Activated CD4-positive, alpha-beta memory T cell treated with anti-CD3 and anti-CD28 coated beads, Interleukin-2, amount 10 ng/mL, durations not matched to agents 7 days and 5 days (primary cell): ENCODE data around the gene ACAT2. TPM values are rescaled to one million over a fixed set of nuclear protein-coding genes. Genes with fewer than 3 reads are reported as not detected.
A peak's percentile ranks its signal among the peaks of the same experiment; 100 is the strongest.
"Not testable (repeated sequence)": the region's sequence is repeated elsewhere in the genome, so short reads cannot be mapped to it uniquely, and the experiment has no call there.

Source experiments
- CTCF ChIA-PET: fragments of 350-600 bp; sonication (Branson Sonifier 250); formaldehyde crosslinking; loops from one replicate; lab custom pipeline; 2021; ENCODE audit warnings: antibody characterized with exemption, inconsistent platforms; lab: Charles Lee
- POLR2A ChIA-PET: fragments of 350-600 bp; sonication (Branson Sonifier 250); formaldehyde crosslinking; loops from one replicate; lab custom pipeline; 2021; ENCODE audit warnings: antibody characterized with exemption; lab: Charles Lee
- DNase-seq: peaks from one replicate; pipeline ENCODE4 v3.0.0-alpha.2; 2020
- H3K27ac Mint-ChIP-seq: one replicate; pipeline ENCODE4 v1.8.0; 2021; ENCODE audit warnings: mild to moderate bottlenecking, mixed read lengths
- H3K27me3 Mint-ChIP-seq: one replicate; pipeline ENCODE4 v1.8.0; 2021; ENCODE audit warnings: mixed read lengths
- H3K36me3 Mint-ChIP-seq: one replicate; pipeline ENCODE4 v1.8.0; 2021; ENCODE audit warnings: low read depth, mixed read lengths
- H3K4me1 Mint-ChIP-seq: one replicate; pipeline ENCODE4 v1.8.0; 2021; ENCODE audit warnings: mixed read lengths
- H3K4me3 Mint-ChIP-seq: one replicate; pipeline ENCODE4 v1.8.0; 2021; ENCODE audit warnings: mild to moderate bottlenecking, mixed read lengths
- H3K9me3 Mint-ChIP-seq: one replicate; pipeline ENCODE4 v1.8.0; 2021; ENCODE audit warnings: mixed read lengths
- total RNA-seq, 2 experiments: library from RNA; stranded (reverse); gene quantifications; one replicate each; pipeline ENCODE4 v1.2.3, GENCODE V29; 2021

Gene ACAT2
- total RNA-seq, 2 experiments from 2014 or later = 98.0 to 109 TPM

GRCh38 chr6:159723259-159723658 lies 38.6 kb upstream of the ACAT2 start:
- ChIA-PET POLR2A (interaction anchor here (1.0 to 11.5 kb wide), 3 partner anchors 9 to 49 kb away, joined by 3 to 186 read pairs (median 4); partner anchors contain the start of gene SOD2), CTCF (interaction anchor here (1.0 to 1.1 kb wide), 2 partner anchors 22 to 68 kb away, joined by 4 to 5 read pairs; no protein-coding TSS in a partner anchor)
- Mint-ChIP-seq H3K27ac (no peak overlapping the region), H3K27me3 (no peaks in the 10 kb centered on the region), H3K4me3 (no peak overlapping the region), H3K9me3 (peaks cover 11% of the 10 kb centered on the region), H3K4me1 (peaks cover 30% of the 10 kb centered on the region), H3K36me3 (peaks cover 25% of the 10 kb centered on the region)
- DNase-seq = no peak

GRCh38 chr6:159724778-159725177 lies 37.1 kb upstream of the ACAT2 start:
- ChIA-PET CTCF (interaction anchor here (1.1 to 1.2 kb wide), 2 partner anchors 33 to 36 kb away, joined by 3 to 5 read pairs; no protein-coding TSS in a partner anchor), POLR2A (interaction anchor here (7.3 to 11.5 kb wide), 2 partner anchors 31 to 64 kb away, joined by 186 to 195 read pairs; partner anchors contain the start of genes MRPL18, SOD2 and TCP1)
- peaks cover 40% of the 10 kb centered on the region for H3K4me1 Mint-ChIP-seq
- H3K36me3 Mint-ChIP-seq = peaks cover 40% of the 10 kb centered on the region
- H3K9me3 Mint-ChIP-seq = peaks cover 11% of the 10 kb centered on the region
- no peak overlapping the region for H3K4me3 Mint-ChIP-seq
- H3K27ac Mint-ChIP-seq = no peak overlapping the region
- no peaks in the 10 kb centered on the region for H3K27me3 Mint-ChIP-seq
- DNase-seq = no peak

DNA sequence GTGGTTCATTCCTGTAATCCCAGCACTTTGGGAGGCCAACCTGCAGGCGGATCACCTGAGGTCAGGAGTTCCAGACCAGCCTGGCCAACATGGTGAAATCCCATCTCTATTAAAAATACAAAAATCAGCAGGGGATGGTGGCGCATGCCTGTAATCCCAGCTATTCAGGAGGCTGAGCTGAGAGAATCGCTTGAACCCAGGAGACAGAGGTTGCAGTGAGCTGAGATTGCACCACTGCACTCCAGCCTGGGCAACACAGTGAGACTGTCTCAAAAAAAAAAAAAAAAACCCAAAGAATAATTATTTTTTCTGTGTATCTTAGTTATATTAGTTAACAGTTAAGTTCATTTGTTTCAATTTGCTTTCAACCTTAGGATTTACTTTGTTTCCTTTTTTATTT lies 36.6 kb upstream of the ACAT2 start:
- not testable (repeated sequence) for DNase-seq, H3K4me3 Mint-ChIP-seq, H3K27ac Mint-ChIP-seq, H3K27me3 Mint-ChIP-seq
- POLR2A ChIA-PET = interaction anchor here (1.6 to 11.5 kb wide), 3 partner anchors 32 to 64 kb away, joined by 4 to 195 read pairs (median 186); partner anchors contain the start of genes MRPL18, SOD2 and TCP1
- peaks cover 44% of the 10 kb centered on the region for H3K4me1 Mint-ChIP-seq
- peaks cover 11% of the 10 kb centered on the region for H3K9me3 Mint-ChIP-seq
- peaks cover 43% of the 10 kb centered on the region for H3K36me3 Mint-ChIP-seq
- CTCF ChIA-PET = interaction anchor here (1.1 to 1.2 kb wide), 2 partner anchors 34 to 37 kb away, joined by 3 to 5 read pairs; no protein-coding TSS in a partner anchor

DNA sequence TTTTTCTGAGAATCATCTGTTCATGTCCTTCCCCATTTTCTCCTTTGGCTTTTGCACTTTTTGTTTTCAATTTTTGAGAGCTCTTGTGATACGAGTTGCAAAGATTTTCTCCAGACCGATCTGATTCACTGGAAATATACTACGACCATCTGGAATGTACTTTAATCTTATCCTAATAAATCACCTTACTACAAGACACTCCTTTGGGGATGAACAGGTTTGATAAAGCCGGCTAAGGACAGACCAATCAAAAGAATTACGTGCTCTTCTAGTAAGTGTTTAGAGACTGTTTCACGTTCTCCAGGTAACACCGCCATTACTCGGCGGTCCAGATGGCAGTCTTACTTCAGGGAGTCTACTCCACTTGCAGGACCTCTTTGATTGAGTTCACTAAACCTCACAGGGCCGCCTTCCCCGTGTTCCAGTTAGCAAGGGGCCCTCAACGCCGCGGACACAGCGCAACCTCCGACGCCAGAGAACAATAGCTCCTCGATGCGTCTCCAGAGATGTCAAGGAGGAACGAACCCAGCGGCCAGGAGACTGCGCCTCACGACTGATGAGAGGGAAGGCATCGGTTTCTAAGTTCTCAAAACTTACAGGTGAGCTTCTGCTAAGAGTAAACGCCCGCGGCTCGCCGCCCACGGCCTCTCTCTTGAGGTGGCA lies 35.5 kb upstream of the ACAT2 start:
- Mint-ChIP-seq H3K4me1 (peaks cover 54% of the 10 kb centered on the region), H3K4me3 (peak overlapping the region; percentile 96), H3K27ac (peak overlapping the region; percentile 96), H3K27me3 (no peaks in the 10 kb centered on the region), H3K36me3 (peaks cover 54% of the 10 kb centered on the region), H3K9me3 (peaks cover 11% of the 10 kb centered on the region)
- no peak for DNase-seq
- POLR2A ChIA-PET = interaction anchor here (0.7 to 11.5 kb wide), 32 partner anchors 10 to 683 kb away, joined by 3 to 195 read pairs (median 5); partner anchors contain the start of genes ACAT2, MRPL18, SOD2 and TAGAP
- CTCF ChIA-PET = interaction anchor here (0.9 to 3.8 kb wide), 8 partner anchors 8 to 622 kb away, joined by 3 to 22 read pairs (median 4); partner anchors contain the start of genes ACAT2, MRPL18, SOD2 and TCP1

- ChIA-PET POLR2A (interaction anchor here (0.6 to 11.5 kb wide), 34 partner anchors 10 to 858 kb away, joined by 3 to 195 read pairs (median 4); partner anchors contain the start of genes ACAT2, MRPL18, SOD2 and TAGAP), CTCF (interaction anchor here (0.7 to 3.8 kb wide), 9 partner anchors 9 to 623 kb away, joined by 3 to 22 read pairs (median 3); partner anchors contain the start of genes ACAT2, MRPL18, SOD2 and TCP1)
- peaks cover 56% of the 10 kb centered on the region for H3K36me3 Mint-ChIP-seq
- peaks cover 11% of the 10 kb centered on the region for H3K9me3 Mint-ChIP-seq
- peak; percentile 97 for DNase-seq
- peak within 1 kb of the TSS; percentile 96 for H3K4me3 Mint-ChIP-seq
- peak within 1 kb of the TSS; percentile 96 for H3K27ac Mint-ChIP-seq
- peaks cover 61% of the 10 kb centered on the region for H3K4me1 Mint-ChIP-seq
- no peaks in the 10 kb centered on the region for H3K27me3 Mint-ChIP-seq
These were observed 34.7 kb upstream of the ACAT2 start, which contains the start of gene WTAP for GRCh38 chr6:159726918-159727716. Gene WTAP (plus strand): TSS chr6:159727506. CDS start chr6:159736266, 8,760 bp downstream.

DNA sequence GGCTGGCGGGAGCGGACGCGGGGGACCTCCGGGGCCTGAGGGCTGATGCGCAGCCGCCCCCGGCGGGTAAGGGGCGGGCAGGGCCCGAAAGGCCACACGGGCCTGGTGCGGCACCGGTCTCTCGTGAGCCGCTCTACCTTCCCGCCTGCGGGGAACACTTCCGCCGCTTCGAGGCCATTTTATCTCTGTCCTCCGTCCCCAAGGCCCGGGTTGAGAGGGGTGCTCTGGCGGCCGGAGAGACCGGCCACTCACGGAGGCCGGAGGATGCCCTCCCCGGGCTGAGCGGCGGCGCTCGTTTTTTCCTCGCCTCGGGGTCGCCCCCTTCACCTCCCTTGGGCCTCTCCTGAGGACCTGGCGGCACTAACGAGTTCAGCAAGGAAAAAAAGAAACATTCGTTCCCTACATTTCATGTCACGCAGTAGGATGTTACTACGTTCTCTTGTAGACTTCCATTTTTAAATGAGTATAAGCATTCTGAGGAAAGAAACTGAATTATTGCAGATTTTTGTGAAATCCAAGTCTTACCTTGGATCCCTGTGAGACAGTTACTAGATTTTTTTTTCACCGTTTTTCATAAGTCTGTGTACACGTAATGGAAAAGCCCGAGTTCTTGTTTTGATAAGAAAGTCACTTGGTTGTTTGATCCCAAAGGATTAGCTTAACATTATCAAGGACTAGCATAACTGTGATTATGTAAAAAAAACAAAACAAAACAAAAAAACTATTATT lies 34.0 kb upstream of the ACAT2 start:
- POLR2A ChIA-PET = interaction anchor here (0.7 to 11.5 kb wide), 18 partner anchors 9 to 858 kb away, joined by 3 to 195 read pairs (median 4); partner anchors contain the start of genes ACAT2, MRPL18, SOD2 and TAGAP
- DNase-seq = peak; percentile 67
- peaks cover 63% of the 10 kb centered on the region for H3K4me1 Mint-ChIP-seq
- peak overlapping the region; percentile 88 for H3K27ac Mint-ChIP-seq
- H3K27me3 Mint-ChIP-seq = no peaks in the 10 kb centered on the region
- peaks cover 5% of the 10 kb centered on the region for H3K9me3 Mint-ChIP-seq
- peak overlapping the region; percentile 86 for H3K4me3 Mint-ChIP-seq
- H3K36me3 Mint-ChIP-seq = peaks cover 52% of the 10 kb centered on the region
- CTCF ChIA-PET = interaction anchor here (0.6 to 3.8 kb wide), 4 partner anchors 33 to 251 kb away, joined by 3 to 22 read pairs (median 8); partner anchors contain the start of genes MRPL18, SOD2 and TCP1

DNA sequence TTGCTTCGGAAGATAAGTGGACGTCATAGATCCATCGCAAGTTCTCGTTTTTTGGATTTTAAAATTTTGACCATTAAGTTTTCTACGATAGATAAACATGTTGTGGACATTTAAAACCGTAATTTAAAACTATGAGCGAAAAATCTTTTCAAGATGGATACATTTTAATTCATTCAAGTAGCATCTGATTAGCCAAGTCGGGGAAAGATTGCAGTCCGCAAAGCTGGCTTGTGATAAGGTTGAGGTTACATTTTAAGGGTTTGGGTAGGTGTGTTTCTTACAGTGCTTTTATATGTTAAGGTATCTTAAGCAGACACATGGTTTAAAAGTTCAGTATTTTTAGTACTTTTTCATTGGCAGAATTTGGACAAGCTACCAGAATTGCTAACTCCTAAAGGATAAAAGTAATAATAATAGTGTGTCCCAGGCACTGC lies 33.3 kb upstream of the ACAT2 start:
- peaks cover 60% of the 10 kb centered on the region for H3K4me1 Mint-ChIP-seq
- ChIA-PET CTCF (interaction anchor here (0.6 to 3.8 kb wide), 5 partner anchors 32 to 734 kb away, joined by 3 to 22 read pairs (median 3); partner anchors contain the start of genes MRPL18, SOD2 and TCP1), POLR2A (interaction anchor here (0.7 to 11.5 kb wide), 15 partner anchors 9 to 684 kb away, joined by 3 to 195 read pairs (median 4); partner anchors contain the start of genes ACAT2, MRPL18, SOD2 and TAGAP)

GRCh38 chr6:159729598-159730331 lies 32.1 kb upstream of the ACAT2 start:
- peaks cover 60% of the 10 kb centered on the region for H3K4me1 Mint-ChIP-seq
- peak; percentile 23 for DNase-seq
- POLR2A ChIA-PET = interaction anchor here (0.9 to 11.5 kb wide), 8 partner anchors 8 to 59 kb away, joined by 3 to 195 read pairs (median 8); partner anchors contain the start of genes ACAT2, MRPL18, SOD2 and TCP1
- H3K4me3 Mint-ChIP-seq = peak overlapping the region; percentile 86
- H3K27me3 Mint-ChIP-seq = no peaks in the 10 kb centered on the region
- CTCF ChIA-PET = interaction anchor here (1.0 to 3.8 kb wide), 4 partner anchors 9 to 732 kb away, joined by 3 to 22 read pairs (median 8); partner anchors contain the start of genes MRPL18, SOD2 and TCP1
- no peaks in the 10 kb centered on the region for H3K9me3 Mint-ChIP-seq
- H3K27ac Mint-ChIP-seq = no peak overlapping the region
- peaks cover 43% of the 10 kb centered on the region for H3K36me3 Mint-ChIP-seq

More for the DNA sequence above, 33.3 kb upstream of the ACAT2 start:
- Mint-ChIP-seq H3K27ac (peak overlapping the region; percentile 88), H3K27me3 (no peaks in the 10 kb centered on the region), H3K9me3 (no peaks in the 10 kb centered on the region), H3K36me3 (peaks cover 46% of the 10 kb centered on the region), H3K4me3 (peak overlapping the region; percentile 86)
- no peak for DNase-seq

DNA sequence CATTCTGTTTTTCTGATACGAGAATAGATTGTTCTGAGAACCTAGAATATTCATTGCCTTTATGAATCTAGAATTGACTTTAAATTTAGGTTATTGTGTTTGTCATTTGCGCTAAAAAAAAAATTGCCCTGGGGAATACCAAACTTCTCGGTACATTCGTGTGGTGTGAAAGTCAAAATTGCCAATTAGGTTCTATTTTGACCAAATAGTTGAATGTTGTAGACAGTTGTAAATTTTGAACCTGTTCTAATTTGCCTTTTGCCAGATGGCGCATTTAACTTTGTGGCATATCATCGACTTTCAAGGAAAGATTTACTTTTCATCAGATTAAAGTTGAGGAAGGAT lies 31.5 kb upstream of the ACAT2 start:
- Mint-ChIP-seq H3K27me3 (no peaks in the 10 kb centered on the region), H3K36me3 (peaks cover 43% of the 10 kb centered on the region)

DNA sequence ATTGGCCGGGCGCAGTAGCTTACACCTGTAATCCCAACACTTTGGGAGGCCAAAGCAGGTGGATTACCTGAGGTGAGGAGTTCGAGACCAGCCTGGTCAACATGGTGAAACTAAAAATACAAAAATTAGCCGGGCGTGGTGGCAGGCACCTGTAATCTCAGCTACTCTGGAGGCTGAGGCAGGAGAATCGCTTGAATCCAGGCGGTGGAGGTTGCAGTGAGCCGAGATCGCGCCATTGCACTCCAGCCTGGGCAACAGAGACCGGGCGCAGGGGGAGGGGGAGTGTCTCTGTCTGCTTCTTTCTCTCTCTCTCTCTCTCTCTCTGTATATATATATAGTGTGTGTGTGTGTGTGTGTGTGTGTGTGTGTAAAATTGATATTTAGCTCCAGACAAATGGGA lies 29.3 kb upstream of the ACAT2 start:
- not testable (repeated sequence) for H3K4me3 Mint-ChIP-seq, H3K9me3 Mint-ChIP-seq, DNase-seq, H3K27me3 Mint-ChIP-seq, H3K27ac Mint-ChIP-seq
- H3K36me3 Mint-ChIP-seq = peaks cover 44% of the 10 kb centered on the region
- POLR2A ChIA-PET = interaction anchor here (1.0 to 11.5 kb wide), 5 partner anchors 10 to 57 kb away, joined by 4 to 186 read pairs (median 9); partner anchors contain the start of genes ACAT2, MRPL18, SOD2 and TCP1
- peaks cover 50% of the 10 kb centered on the region for H3K4me1 Mint-ChIP-seq
- CTCF ChIA-PET = interaction anchor here (0.6 to 1.8 kb wide), 4 partner anchors 12 to 279 kb away, joined by 3 to 4 read pairs (median 3); partner anchors contain the start of gene ACAT2

More for the DNA sequence above, 31.5 kb upstream of the ACAT2 start:
- DNase-seq = no peak
- POLR2A ChIA-PET = interaction anchor here (0.9 to 11.5 kb wide), 6 partner anchors 7 to 59 kb away, joined by 3 to 195 read pairs (median 51); partner anchors contain the start of genes ACAT2, MRPL18, SOD2 and TCP1
- Mint-ChIP-seq H3K4me1 (peaks cover 56% of the 10 kb centered on the region), H3K4me3 (peak overlapping the region; percentile 35), H3K9me3 (no peaks in the 10 kb centered on the region), H3K27ac (no peak overlapping the region)
- CTCF ChIA-PET = interaction anchor here (1.0 kb wide), 1 partner anchor 9 kb away, joined by 3 read pairs; no protein-coding TSS in a partner anchor
